ENCODE data around the gene FAAP100.

DNA sequence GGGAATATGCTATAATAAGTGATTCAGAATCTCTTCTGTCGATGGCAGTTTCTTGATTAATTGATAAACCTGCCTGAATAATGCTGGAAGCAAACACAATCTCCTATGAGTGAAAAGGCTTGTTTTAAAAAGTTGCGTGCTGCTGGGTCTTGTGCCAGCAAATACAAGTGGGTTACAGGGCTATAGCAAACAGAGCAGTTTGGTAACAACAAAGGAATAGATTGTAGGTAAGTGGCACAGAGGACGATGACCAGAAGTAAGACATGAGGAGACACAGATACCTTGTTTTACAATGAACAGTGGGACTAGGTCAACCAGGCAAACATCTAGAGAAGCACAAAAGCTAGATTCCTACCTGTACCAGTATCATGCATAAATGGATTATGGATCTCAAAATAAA, 23.7 kb upstream of the FAAP100 start:
- TF ChIP-seq, protein P1, sequence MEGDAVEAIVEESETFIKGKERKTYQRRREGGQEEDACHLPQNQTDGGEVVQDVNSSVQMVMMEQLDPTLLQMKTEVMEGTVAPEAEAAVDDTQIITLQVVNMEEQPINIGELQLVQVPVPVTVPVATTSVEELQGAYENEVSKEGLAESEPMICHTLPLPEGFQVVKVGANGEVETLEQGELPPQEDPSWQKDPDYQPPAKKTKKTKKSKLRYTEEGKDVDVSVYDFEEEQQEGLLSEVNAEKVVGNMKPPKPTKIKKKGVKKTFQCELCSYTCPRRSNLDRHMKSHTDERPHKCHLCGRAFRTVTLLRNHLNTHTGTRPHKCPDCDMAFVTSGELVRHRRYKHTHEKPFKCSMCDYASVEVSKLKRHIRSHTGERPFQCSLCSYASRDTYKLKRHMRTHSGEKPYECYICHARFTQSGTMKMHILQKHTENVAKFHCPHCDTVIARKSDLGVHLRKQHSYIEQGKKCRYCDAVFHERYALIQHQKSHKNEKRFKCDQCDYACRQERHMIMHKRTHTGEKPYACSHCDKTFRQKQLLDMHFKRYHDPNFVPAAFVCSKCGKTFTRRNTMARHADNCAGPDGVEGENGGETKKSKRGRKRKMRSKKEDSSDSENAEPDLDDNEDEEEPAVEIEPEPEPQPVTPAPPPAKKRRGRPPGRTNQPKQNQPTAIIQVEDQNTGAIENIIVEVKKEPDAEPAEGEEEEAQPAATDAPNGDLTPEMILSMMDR (IDR thresholded peaks at IDR 0.05; ENCODE audit: poor library complexity): no peak
- TF ChIP-seq EZH2 (IDR thresholded peaks at IDR 0.05; ENCODE audit: borderline replicate concordance) (no peak), EZH2phosphoT487 (IDR thresholded peaks at IDR 0.05; ENCODE audit: low read depth, severe bottlenecking, unreplicated experiment) (no peak)

Data from hepatocyte (in vitro differentiated cells).